Measurements from ENCODE around the gene TCERG1L. TPM values are rescaled to one million over a fixed set of nuclear protein-coding genes. Genes with fewer than 3 reads are reported as not detected.

The TCERG1L gene
- total RNA-seq, 1 experiment from 2014 or later = 1.5 TPM

DNA sequence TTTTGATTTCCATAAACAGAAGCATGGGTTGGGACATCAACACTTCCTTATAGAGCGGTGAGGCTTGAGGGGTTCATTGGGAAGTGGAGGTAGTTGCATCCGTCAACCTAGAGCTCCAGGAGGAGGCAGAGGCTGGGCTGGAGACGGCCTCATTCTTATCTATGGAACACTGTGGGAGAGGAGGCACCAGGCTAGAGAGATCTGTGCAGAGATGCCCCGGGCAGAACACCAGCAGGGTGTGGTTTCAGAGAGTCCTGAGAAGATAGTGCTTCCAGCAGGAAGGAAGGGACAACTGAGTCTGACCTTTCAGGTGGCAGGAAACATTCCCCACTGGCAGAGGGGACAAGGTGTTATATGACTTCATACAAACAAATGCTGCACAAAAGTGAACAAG lies 56.7 kb downstream of the TCERG1L start (continued):
- TF ChIP-seq ZBTB21 (CRISPR knock-in tag; IDR thresholded peaks at IDR 0.05; ENCODE audit: borderline replicate concordance) (no peak), GRHL2 (CRISPR knock-in tag; IDR thresholded peaks at IDR 0.05; ENCODE audit: insufficient replicate concordance, severe bottlenecking) (no peak), NR1H2 (CRISPR knock-in tag; IDR thresholded peaks at IDR 0.05) (no peak)

DNA sequence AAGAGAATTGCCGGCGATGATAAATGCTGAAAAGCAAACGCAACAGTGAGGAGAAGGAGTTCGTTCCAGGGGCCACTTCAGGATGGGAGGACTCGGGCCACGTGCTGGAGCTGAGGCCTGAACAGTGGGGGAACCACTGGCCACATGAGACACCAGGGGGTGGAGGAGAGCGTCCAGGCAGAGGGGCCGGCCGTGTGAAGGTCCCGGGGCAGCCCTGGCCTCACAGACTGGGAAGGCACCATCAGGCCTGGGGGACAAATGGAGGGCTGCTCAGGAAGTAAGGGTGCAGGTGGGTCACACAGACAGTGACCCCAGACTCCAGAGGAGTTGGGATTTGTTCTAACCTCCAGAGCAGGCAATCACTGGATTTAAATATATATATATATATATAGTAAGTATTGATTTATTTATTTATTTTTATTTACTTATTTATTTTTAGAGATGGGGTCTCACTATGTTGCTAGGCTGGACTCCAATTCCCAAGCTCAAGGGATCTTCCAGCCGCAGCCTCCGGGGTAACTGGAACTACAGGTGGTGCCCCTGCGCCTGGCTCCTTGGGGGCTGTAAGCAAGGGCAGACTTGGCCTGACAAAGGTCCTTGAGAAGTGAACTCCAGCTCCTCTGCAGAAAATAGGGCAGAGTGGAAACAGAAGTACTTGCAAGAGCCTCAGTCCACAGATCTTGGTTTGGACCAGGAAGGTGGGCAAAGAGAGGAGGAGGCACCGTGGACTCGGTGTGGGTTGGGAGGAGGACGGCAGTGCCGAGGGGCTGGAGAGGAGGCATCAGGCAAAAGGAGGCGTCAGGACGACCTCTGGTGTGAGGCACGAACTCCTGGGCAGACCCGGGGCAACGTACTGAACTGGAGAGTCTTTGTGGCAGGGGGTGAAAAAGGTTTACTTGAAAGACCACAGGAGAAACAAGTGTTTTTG lies 57.3 kb downstream of the TCERG1L start:
- DNase-seq (ENCODE audit: low spot score) = no peak
- ChIA-PET CTCF (no interaction called here), POLR2A (no interaction called here)
- Mint-ChIP-seq H3K27me3 (ENCODE audit: low read depth) (peaks cover 7% of the 10 kb centered on the region), H3K9me3 (peaks cover 63% of the 10 kb centered on the region), H3K4me3 (no peak overlapping the region), H3K4me1 (0 out of 2 replicates have a peak, but pooled peaks cover 2% of the 10 kb centered on the region), H3K36me3 (peaks cover 65% of the 10 kb centered on the region), H3K27ac (no peak overlapping the region)
- TF ChIP-seq, protein P1, sequence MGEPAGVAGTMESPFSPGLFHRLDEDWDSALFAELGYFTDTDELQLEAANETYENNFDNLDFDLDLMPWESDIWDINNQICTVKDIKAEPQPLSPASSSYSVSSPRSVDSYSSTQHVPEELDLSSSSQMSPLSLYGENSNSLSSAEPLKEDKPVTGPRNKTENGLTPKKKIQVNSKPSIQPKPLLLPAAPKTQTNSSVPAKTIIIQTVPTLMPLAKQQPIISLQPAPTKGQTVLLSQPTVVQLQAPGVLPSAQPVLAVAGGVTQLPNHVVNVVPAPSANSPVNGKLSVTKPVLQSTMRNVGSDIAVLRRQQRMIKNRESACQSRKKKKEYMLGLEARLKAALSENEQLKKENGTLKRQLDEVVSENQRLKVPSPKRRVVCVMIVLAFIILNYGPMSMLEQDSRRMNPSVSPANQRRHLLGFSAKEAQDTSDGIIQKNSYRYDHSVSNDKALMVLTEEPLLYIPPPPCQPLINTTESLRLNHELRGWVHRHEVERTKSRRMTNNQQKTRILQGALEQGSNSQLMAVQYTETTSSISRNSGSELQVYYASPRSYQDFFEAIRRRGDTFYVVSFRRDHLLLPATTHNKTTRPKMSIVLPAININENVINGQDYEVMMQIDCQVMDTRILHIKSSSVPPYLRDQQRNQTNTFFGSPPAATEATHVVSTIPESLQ (CRISPR knock-in tag; IDR thresholded peaks at IDR 0.05) = no peak
- TF ChIP-seq TEAD4 (CRISPR knock-in tag; IDR thresholded peaks at IDR 0.05) (no peak), RELA (CRISPR knock-in tag; IDR thresholded peaks at IDR 0.05; ENCODE audit: borderline replicate concordance) (no peak), ZNF121 (CRISPR knock-in tag; IDR thresholded peaks at IDR 0.05) (no peak), RORB (CRISPR knock-in tag; IDR thresholded peaks at IDR 0.05) (no peak), IRF2 (CRISPR knock-in tag; IDR thresholded peaks at IDR 0.05; ENCODE audit: borderline replicate concordance, low read depth) (no peak), ZNF416 (CRISPR knock-in tag; IDR thresholded peaks at IDR 0.05) (no peak), ZNF317 (CRISPR knock-in tag; IDR thresholded peaks at IDR 0.05; ENCODE audit: borderline replicate concordance, low read depth) (no peak), NR2C2 (CRISPR knock-in tag; IDR thresholded peaks at IDR 0.05) (no peak), TP53 (CRISPR knock-in tag; IDR thresholded peaks at IDR 0.05) (no peak), ZBTB21 (CRISPR knock-in tag; IDR thresholded peaks at IDR 0.05; ENCODE audit: borderline replicate concordance) (no peak)
- TF ChIP-seq, protein P2, sequence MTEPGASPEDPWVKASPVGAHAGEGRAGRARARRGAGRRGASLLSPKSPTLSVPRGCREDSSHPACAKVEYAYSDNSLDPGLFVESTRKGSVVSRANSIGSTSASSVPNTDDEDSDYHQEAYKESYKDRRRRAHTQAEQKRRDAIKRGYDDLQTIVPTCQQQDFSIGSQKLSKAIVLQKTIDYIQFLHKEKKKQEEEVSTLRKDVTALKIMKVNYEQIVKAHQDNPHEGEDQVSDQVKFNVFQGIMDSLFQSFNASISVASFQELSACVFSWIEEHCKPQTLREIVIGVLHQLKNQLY (CRISPR knock-in tag; IDR thresholded peaks at IDR 0.05) = no peak
- no peak for ATAC-seq

DNA sequence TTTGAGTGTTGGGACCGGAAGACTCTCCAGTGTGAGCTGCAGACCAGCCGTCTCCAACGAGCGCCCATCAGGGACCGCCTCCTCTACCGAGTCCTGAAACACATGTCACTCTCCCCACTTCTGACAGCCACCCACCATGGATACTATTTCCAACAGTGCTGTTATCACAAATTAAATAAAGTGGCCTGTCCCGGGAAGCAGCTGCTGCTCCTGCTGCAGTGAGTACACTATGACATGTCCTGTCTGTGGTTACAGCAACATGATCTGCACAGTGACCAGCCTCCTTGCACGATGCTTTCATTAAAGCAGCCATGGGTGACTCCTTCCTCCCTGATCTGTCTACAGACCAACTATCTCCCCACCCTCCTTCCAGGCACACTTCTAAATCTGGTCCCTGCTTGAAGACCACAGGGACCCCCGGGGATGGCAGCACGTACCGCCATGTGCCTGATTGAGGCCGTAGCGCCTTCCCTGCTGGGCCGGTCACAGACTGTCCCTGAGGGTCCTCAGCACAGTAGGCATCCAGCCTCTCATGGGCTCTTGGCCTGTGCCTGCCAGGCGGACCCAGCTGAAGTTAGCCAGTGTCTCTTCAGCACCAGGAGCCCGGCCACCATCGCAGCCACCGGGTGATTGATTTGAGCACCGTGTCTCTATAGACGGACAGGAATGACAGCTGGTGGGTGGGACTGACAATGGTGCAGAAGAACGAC lies 58.8 kb downstream of the TCERG1L start:
- H3K27me3 Mint-ChIP-seq (ENCODE audit: low read depth) = peaks cover 7% of the 10 kb centered on the region
- TF ChIP-seq EMX1 (CRISPR knock-in tag; IDR thresholded peaks at IDR 0.05) (no peak), ELF4 (CRISPR knock-in tag; IDR thresholded peaks at IDR 0.05; ENCODE audit: low read depth) (no peak), GTF2I (CRISPR knock-in tag; conservative IDR thresholded peaks at IDR 0.05) (no peak), ZNF671 (CRISPR knock-in tag; IDR thresholded peaks at IDR 0.05) (no peak), CBFB (CRISPR knock-in tag; IDR thresholded peaks at IDR 0.05; ENCODE audit: low read depth) (no peak), CREB1 (CRISPR knock-in tag; IDR thresholded peaks at IDR 0.05) (no peak), ATF1 (CRISPR knock-in tag; IDR thresholded peaks at IDR 0.05) (no peak)
- TF ChIP-seq, protein P3, sequence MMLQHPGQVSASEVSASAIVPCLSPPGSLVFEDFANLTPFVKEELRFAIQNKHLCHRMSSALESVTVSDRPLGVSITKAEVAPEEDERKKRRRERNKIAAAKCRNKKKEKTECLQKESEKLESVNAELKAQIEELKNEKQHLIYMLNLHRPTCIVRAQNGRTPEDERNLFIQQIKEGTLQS (CRISPR knock-in tag; conservative IDR thresholded peaks at IDR 0.05) = no peak
- TF ChIP-seq, protein P4, sequence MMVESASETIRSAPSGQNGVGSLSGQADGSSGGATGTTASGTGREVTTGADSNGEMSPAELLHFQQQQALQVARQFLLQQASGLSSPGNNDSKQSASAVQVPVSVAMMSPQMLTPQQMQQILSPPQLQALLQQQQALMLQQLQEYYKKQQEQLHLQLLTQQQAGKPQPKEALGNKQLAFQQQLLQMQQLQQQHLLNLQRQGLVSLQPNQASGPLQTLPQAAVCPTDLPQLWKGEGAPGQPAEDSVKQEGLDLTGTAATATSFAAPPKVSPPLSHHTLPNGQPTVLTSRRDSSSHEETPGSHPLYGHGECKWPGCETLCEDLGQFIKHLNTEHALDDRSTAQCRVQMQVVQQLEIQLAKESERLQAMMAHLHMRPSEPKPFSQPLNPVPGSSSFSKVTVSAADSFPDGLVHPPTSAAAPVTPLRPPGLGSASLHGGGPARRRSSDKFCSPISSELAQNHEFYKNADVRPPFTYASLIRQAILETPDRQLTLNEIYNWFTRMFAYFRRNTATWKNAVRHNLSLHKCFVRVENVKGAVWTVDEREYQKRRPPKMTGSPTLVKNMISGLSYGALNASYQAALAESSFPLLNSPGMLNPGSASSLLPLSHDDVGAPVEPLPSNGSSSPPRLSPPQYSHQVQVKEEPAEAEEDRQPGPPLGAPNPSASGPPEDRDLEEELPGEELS (CRISPR knock-in tag; IDR thresholded peaks at IDR 0.05) = no peak
- TF ChIP-seq, protein P5, sequence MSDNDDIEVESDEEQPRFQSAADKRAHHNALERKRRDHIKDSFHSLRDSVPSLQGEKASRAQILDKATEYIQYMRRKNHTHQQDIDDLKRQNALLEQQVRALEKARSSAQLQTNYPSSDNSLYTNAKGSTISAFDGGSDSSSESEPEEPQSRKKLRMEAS (CRISPR knock-in tag; IDR thresholded peaks at IDR 0.05) = no peak

More for the DNA sequence above, 58.8 kb downstream of the TCERG1L start:
- H3K36me3 Mint-ChIP-seq = peaks cover 57% of the 10 kb centered on the region
- CTCF ChIA-PET = no interaction called here
- no peak overlapping the region for H3K27ac Mint-ChIP-seq
- POLR2A ChIA-PET = interaction anchor here (0.5 kb wide), 1 partner anchor 464 kb away, joined by 4 read pairs; no protein-coding TSS in a partner anchor
- ATAC-seq (no peak), DNase-seq (ENCODE audit: low spot score) (no peak)
- H3K4me3 Mint-ChIP-seq = no peak overlapping the region
- peaks cover 54% of the 10 kb centered on the region for H3K9me3 Mint-ChIP-seq
- H3K4me1 Mint-ChIP-seq = 0 out of 2 replicates have a peak, but pooled peaks cover 2% of the 10 kb centered on the region

All from WTC11 (cell line).